ENCODE data around the gene ZNF451. TPM values are rescaled to one million over a fixed set of nuclear protein-coding genes. Genes with fewer than 3 reads are reported as not detected.

The ZNF451 gene
- total and polyA plus RNA-seq, 4 donors, result 9.1 to 133 (median 27.1) TPM

DNA sequence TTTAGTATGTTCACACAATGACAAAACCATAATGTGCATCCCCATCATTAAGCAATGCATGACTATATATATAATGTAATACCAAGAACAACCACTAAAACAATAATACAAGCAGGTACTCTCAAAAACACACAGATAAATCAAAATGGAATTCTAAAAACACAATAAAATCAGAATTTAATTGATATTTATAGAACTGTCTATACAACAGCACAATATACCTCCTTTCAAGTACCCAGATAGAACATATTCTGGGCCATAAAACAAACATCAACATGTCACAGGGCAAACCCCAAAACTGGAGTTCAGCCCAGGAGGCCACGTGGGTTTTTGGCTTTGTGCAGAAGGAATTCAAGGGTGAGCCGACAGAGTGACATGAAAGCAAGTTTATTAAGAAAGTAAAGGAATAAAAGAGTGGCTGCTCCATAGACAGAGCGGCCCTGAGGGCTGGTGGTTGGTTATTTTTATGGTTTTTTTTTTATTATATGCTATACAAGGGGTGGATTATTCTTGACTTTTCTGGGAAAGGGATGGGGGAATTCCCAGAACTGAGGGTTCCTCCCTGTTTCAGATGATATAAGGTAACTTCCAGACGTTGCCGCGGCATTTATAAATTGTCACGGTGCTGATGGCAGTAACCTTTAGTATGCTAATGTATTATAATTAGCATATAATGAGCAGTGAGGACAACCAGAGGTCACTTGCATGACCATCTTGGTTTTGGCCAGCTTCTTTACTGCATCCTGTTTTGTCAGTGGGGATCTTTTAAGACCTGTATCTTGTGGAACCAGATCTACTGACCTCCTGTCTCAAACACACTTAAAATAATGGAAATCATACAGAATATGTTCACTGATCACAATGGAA lies 126.5 kb downstream of the ZNF451 start:
- no peak overlapping the region for H3K4me3 ChIP-seq
- ATAC-seq (ENCODE audit: insufficient read depth, low FRiP score) (no peak), DNase-seq (no peak)
- H3K27ac ChIP-seq (ENCODE audit: low read depth in 1 of 2, low read length in 1 of 2), result no peak overlapping the region
- H3K36me3 ChIP-seq (ENCODE audit: control insufficient read depth in 4 of 4, insufficient read depth in 4 of 4, low read length in 4 of 4), result peaks cover 0 to 8% (median 0%) of the 10 kb centered on the region in 4 donors
- peaks cover 0 to 5% (median 0%) of the 10 kb centered on the region in 5 donors for H3K4me1 ChIP-seq (ENCODE audit: control insufficient read depth in 5 of 5, insufficient read depth in 5 of 5, low read length in 5 of 5)
- no peaks in the 10 kb centered on the region for H3K9me3 ChIP-seq (ENCODE audit: control insufficient read depth in 4 of 4, insufficient read depth in 3 of 4, low read length in 3 of 4)
- WGBS, 2 donors, result 83 to 90% methylated on average over 7 of the region's 7 CpGs
- no peak overlapping the region for H3K9ac ChIP-seq (ENCODE audit: insufficient read depth in 1 of 2, low read length in 2 of 2)
- TF ChIP-seq, protein P1, sequence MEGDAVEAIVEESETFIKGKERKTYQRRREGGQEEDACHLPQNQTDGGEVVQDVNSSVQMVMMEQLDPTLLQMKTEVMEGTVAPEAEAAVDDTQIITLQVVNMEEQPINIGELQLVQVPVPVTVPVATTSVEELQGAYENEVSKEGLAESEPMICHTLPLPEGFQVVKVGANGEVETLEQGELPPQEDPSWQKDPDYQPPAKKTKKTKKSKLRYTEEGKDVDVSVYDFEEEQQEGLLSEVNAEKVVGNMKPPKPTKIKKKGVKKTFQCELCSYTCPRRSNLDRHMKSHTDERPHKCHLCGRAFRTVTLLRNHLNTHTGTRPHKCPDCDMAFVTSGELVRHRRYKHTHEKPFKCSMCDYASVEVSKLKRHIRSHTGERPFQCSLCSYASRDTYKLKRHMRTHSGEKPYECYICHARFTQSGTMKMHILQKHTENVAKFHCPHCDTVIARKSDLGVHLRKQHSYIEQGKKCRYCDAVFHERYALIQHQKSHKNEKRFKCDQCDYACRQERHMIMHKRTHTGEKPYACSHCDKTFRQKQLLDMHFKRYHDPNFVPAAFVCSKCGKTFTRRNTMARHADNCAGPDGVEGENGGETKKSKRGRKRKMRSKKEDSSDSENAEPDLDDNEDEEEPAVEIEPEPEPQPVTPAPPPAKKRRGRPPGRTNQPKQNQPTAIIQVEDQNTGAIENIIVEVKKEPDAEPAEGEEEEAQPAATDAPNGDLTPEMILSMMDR (IDR thresholded peaks at IDR 0.05; ENCODE audit: control extremely low read depth, extremely low read depth), result no peak
- H3K27me3 ChIP-seq (ENCODE audit: control insufficient read depth in 3 of 3, insufficient read depth in 3 of 3, low read length in 2 of 3), result no peaks in the 10 kb centered on the region

DNA sequence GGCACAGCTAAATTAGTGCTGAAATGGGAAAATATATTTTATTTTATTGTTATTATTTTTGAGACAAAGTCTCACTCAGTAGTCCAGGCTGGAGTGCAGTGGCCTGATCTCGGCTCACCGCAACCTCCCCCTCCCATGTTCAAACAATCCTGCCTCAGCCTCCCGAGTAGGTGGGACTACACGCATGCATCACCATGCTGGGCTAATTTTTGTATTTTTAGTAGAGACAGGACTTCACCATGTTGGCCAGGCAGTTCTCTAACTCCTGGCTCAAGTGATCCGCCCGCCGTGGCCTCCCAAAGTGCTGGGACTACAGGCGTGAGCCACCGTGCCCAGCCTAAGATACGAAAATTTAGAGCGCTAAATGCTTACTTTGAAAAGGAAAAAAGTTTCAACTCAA lies 127.3 kb downstream of the ZNF451 start:
- no peak for DNase-seq
- WGBS, 2 donors, result 96% methylated on average over 11 of the region's 11 CpGs
- no peak for ATAC-seq (ENCODE audit: insufficient read depth, low FRiP score)

More for the DNA sequence above, 127.3 kb downstream of the ZNF451 start:
- TF ChIP-seq, protein P1 (IDR thresholded peaks at IDR 0.05; ENCODE audit: control extremely low read depth, extremely low read depth), result no peak
- Histone ChIP-seq H3K4me1 (ENCODE audit: control insufficient read depth in 5 of 5, insufficient read depth in 5 of 5, low read length in 5 of 5) (peaks cover 0 to 5% (median 0%) of the 10 kb centered on the region in 5 donors), H3K36me3 (ENCODE audit: control insufficient read depth in 4 of 4, insufficient read depth in 4 of 4, low read length in 4 of 4) (peaks cover 0 to 14% (median 0%) of the 10 kb centered on the region in 4 donors), H3K27ac (ENCODE audit: low read depth in 1 of 2, low read length in 1 of 2) (no peak overlapping the region), H3K9me3 (ENCODE audit: control insufficient read depth in 4 of 4, insufficient read depth in 3 of 4, low read length in 3 of 4) (no peaks in the 10 kb centered on the region), H3K27me3 (ENCODE audit: control insufficient read depth in 3 of 3, insufficient read depth in 3 of 3, low read length in 2 of 3) (no peaks in the 10 kb centered on the region), H3K4me3 (no peak overlapping the region), H3K9ac (ENCODE audit: insufficient read depth in 1 of 2, low read length in 2 of 2) (no peak overlapping the region)

Other genes starting within 250 kb of the ZNF451 start
- under 1 TPM; 0.63 to 0.95 TPM for gene BEND6, start 135.1 kb upstream of the ZNF451 start, total RNA-seq
- under 1 TPM; 0.23 to 0.39 TPM for gene BEND6, start 135.1 kb upstream of the ZNF451 start, polyA plus RNA-seq
- 10 to 100 TPM in 1 of 2 donors, 1 to 10 TPM in 1; 9.4 to 24.8 TPM for gene KIAA1586, start 43.5 kb upstream of the ZNF451 start, total RNA-seq
- gene KIAA1586, start 43.5 kb upstream of the ZNF451 start, polyA plus RNA-seq, result 1 to 10 TPM; 2.0 to 3.2 TPM
- 1 to 10 TPM; 6.9 to 8.0 TPM for gene BAG2, start 82.1 kb downstream of the ZNF451 start, total RNA-seq
- 1 to 10 TPM; 2.4 to 2.6 TPM for gene BAG2, start 82.1 kb downstream of the ZNF451 start, polyA plus RNA-seq
- gene RAB23, start 132.1 kb downstream of the ZNF451 start, total RNA-seq, result 10 to 100 TPM in 1 of 2 donors, 1 to 10 TPM in 1; 9.2 to 26.7 TPM
- 1 to 10 TPM; 4.2 to 4.7 TPM for gene RAB23, start 132.1 kb downstream of the ZNF451 start, polyA plus RNA-seq
- 10 to 100 TPM in 1 of 2 donors, 1 to 10 TPM in 1; 8.6 to 21.8 TPM for gene PRIM2, start 227.4 kb downstream of the ZNF451 start, total RNA-seq
- 1 to 10 TPM; 4.0 to 4.6 TPM for gene PRIM2, start 227.4 kb downstream of the ZNF451 start, polyA plus RNA-seq

Measured in lung (tissue), 12 donors.